ENCODE measurements around the gene GFOD1.
"Not testable (repeated sequence)": the region's sequence is repeated elsewhere in the genome, so short reads cannot be mapped to it uniquely, and the experiment has no call there.

The GFOD1 gene

GRCh38 chr6:13441778-13442177 lies 45.6 kb downstream of the GFOD1 start:
- DNase-seq (ENCODE audit: low read depth): no peak

DNA sequence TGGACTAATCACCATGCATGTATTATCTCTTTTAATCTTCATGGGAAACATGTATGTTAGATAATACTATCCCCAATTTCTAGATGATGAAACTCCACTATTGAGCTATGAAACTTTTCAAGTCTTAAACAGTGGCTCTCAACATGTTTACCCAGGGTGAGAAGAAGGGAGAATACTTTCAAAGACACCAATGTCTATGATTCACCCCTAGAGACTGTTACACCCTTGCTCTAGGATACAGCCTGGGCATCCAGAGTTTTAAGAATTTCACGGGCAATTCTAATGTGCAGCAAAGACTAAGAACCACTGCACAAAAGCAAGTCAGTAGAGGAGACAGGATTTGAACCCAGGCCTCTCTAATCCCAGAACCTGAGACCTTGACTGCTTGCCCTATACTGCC lies 47.8 kb downstream of the GFOD1 start:
- no peak for DNase-seq (ENCODE audit: low read depth)

- DNase-seq (ENCODE audit: low read depth): no peak
Measured at GRCh38 chr6:13438126-13438525, 49.3 kb downstream of the GFOD1 start.

GRCh38 chr6:13437218-13437996 lies 50.0 kb downstream of the GFOD1 start:
- no peak for DNase-seq (ENCODE audit: low read depth)

- no peak for DNase-seq (ENCODE audit: low read depth)
Measured at GRCh38 chr6:13436399-13437217, 50.8 kb downstream of the GFOD1 start.

GRCh38 chr6:13435477-13436246 lies 51.7 kb downstream of the GFOD1 start:
- DNase-seq (ENCODE audit: low read depth): no peak

DNA sequence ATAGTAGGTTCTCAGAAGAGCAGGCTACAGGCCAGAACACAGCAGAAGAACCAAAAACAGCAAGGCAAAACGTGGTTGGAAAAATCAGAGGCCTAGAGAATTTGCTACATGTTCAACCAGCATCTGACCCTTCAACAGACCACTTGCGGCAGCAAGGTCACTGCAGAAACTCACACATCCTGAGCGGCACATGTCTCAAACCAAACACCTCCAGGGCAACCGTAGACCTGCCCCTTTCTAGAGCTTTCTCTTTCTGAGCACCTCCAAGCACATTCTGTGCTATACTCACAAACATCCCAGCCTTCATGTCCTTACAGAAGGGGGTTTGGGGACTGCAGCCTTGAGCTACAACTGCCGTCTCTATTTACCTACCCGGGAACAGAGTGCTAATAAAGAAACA lies 52.6 kb downstream of the GFOD1 start:
- DNase-seq (ENCODE audit: low read depth): no peak

- not testable (repeated sequence) for DNase-seq (ENCODE audit: low read depth)
Measured at GRCh38 chr6:13434135-13434775, 53.1 kb downstream of the GFOD1 start.

GRCh38 chr6:13433709-13434121 lies 53.7 kb downstream of the GFOD1 start:
- no peak for DNase-seq (ENCODE audit: low read depth)

- no peak for DNase-seq (ENCODE audit: low read depth)
Measured at GRCh38 chr6:13432526-13433184, 54.7 kb downstream of the GFOD1 start.

- peak; percentile 58 for DNase-seq (ENCODE audit: low read depth)
Measured at GRCh38 chr6:13431861-13432465, 55.4 kb downstream of the GFOD1 start.

DNA sequence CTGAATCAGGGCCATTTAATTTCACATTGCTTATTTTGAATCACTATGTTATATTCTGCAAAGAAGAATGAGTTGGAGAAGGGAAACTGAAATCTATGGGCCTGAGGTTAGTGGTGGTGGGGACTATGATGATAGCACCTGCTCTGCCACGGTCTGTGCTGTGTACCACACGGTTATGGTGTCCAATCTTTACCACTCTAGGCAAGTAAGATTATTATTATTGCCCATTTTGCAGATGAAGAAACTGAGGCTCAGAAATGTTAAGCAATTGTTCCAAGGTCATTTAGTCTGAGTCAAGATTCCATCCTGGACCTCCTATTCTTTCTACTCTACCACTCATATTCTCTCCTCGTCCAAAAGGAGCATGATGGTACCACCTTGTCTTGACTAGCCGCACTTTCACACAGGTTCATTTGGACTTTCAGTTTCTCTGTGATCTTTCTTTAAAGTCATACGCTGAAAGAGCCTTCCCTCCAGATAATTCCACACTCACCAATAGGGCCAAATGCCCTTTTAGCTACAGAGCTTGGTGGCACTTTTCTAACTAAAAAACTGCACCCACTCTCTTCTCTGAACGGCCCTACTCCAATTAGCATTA lies 56.2 kb downstream of the GFOD1 start:
- DNase-seq (ENCODE audit: low read depth): no peak

GRCh38 chr6:13429406-13429753 lies 58.0 kb downstream of the GFOD1 start:
- no peak for DNase-seq (ENCODE audit: low read depth)

- no peak for DNase-seq (ENCODE audit: low read depth)
Measured at GRCh38 chr6:13428583-13429405, 58.6 kb downstream of the GFOD1 start.

DNA sequence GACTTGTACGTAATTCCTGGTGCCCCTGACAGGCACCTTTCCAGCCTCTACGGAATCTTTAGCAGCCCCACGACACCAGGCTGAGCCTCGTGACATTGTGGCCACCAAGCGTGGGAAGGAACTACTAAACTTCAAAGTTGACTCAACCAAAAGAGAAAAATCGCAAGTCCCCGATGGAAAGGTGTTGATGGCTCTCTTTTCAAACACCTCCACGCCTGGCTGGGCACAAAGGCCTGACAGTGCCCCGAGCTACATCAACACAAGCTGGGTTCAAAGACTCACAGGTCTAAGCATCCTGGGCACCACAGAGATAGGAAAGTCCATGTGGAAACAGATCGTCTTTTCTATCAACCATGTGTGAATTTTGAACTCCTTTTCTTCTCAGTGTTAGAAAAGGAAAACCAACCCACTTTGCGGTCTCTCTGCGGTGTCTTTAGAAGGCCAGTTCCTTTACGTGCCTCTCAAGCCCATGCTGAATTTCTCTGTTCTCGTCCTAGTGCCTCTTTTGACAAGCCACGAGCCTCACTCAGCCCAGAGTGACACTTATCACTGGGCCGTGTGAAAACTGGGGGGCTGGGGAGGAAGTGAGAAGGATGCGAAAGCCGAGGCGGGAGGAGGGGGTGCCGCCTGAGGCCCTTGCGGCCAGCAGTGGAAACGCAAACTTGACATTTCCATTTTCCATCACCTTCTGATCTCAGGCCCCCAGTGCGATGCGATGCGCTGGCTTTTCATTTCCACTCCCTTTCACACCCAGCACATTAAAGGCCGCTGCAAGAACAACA lies 59.4 kb downstream of the GFOD1 start:
- no peak for DNase-seq (ENCODE audit: low read depth)

- no peak for DNase-seq (ENCODE audit: low read depth)
Measured at GRCh38 chr6:13427316-13427715, 60.1 kb downstream of the GFOD1 start.

DNA sequence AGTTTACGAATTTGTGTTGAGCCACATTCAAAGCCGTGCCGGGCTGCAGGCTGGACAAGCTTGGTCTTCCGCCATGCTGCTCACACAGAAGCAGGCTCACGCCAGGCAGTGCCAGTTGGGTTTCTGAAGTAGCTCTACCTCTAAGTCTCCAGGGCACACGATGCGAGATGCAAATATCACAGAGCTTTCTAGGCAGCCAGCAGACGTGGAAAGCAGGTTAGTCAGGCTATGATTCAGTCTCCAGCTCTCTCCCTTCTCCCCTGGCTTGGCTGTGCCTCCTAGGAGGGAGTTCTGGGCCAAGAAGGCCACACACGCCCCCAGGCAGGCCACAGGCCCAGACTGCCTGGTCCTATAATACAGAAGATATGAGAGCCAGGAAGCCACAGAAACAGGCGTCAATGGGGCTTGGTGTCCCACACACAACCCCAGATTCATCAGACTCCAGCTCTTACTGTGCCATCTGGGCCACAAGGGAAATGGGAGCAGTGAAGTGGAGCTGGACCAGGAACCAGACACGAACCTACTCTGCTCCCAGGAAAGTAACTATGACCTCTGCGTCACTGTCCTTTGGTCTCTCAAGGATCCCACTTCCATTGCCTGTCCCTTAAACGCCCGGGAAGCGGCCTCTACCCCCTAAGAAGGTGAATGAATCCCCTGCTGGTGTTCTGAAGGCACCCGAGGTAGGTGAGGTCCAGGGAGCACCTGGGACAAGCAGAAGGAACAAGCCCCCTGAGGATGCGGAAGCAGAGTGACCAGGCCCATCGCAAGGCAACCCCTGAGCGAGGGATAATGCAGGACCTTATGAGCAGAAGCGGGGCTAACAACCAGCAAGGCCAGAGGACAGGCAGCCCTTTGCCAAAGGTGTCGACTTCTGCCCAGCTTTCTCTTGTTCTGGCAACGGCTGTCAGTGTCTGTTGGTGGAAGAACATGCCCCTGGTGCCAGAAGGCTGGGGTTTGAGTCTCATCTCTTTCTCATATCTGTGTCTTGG lies 61.2 kb downstream of the GFOD1 start:
- peak; percentile 75 for DNase-seq (ENCODE audit: low read depth)

All from iris pigment epithelial cell (primary cell).